ENCODE results near the gene PLEKHG3. TPM values are rescaled to one million over a fixed set of nuclear protein-coding genes. Genes with fewer than 3 reads are reported as not detected.

PLEKHG3 gene
- total RNA-seq, 1 donor from 2014 or later = 81.0 TPM

GRCh38 chr14:64758691-64759554, 54.7 kb downstream of the PLEKHG3 start:
- no peak for DNase-seq (ENCODE audit: low spot score, unreplicated experiment)
- H3K4me1 Mint-ChIP-seq (ENCODE audit: low read depth) = peaks cover 49% of the 10 kb centered on the region
- no peak for TF ChIP-seq CTCF (IDR thresholded peaks at IDR 0.05; ENCODE audit: unreplicated experiment)
- no peaks in the 10 kb centered on the region for H3K36me3 Mint-ChIP-seq (ENCODE audit: insufficient read depth)
- H3K9me3 Mint-ChIP-seq (ENCODE audit: low read depth) = no peaks in the 10 kb centered on the region
- peaks cover 40% of the 10 kb centered on the region for H3K27me3 Mint-ChIP-seq
- H3K4me3 Mint-ChIP-seq (ENCODE audit: low read depth) = no peak overlapping the region
- H3K27ac Mint-ChIP-seq = peak overlapping the region; percentile 90

GRCh38 chr14:64759555-64759938, 55.3 kb downstream of the PLEKHG3 start:
- no peak for TF ChIP-seq CTCF (IDR thresholded peaks at IDR 0.05; ENCODE audit: unreplicated experiment)
- peaks cover 49% of the 10 kb centered on the region for H3K4me1 Mint-ChIP-seq (ENCODE audit: low read depth)
- H3K9me3 Mint-ChIP-seq (ENCODE audit: low read depth) = no peaks in the 10 kb centered on the region
- no peak overlapping the region for H3K4me3 Mint-ChIP-seq (ENCODE audit: low read depth)
- peaks cover 46% of the 10 kb centered on the region for H3K27me3 Mint-ChIP-seq
- peak overlapping the region; percentile 90 for H3K27ac Mint-ChIP-seq
- H3K36me3 Mint-ChIP-seq (ENCODE audit: insufficient read depth) = no peaks in the 10 kb centered on the region
- no peak for DNase-seq (ENCODE audit: low spot score, unreplicated experiment)

GRCh38 chr14:64760146-64760755, 56.0 kb downstream of the PLEKHG3 start:
- H3K4me3 Mint-ChIP-seq (ENCODE audit: low read depth) = no peak overlapping the region
- peaks cover 51% of the 10 kb centered on the region for H3K4me1 Mint-ChIP-seq (ENCODE audit: low read depth)
- TF ChIP-seq CTCF (IDR thresholded peaks at IDR 0.05; ENCODE audit: unreplicated experiment) = peak; percentile 73
- H3K36me3 Mint-ChIP-seq (ENCODE audit: insufficient read depth) = no peaks in the 10 kb centered on the region
- peak; percentile 57 for DNase-seq (ENCODE audit: low spot score, unreplicated experiment)
- no peaks in the 10 kb centered on the region for H3K9me3 Mint-ChIP-seq (ENCODE audit: low read depth)
- H3K27me3 Mint-ChIP-seq = peaks cover 48% of the 10 kb centered on the region
- H3K27ac Mint-ChIP-seq = peak overlapping the region; percentile 35

GRCh38 chr14:64760916-64761315, 56.7 kb downstream of the PLEKHG3 start:
- no peak for DNase-seq (ENCODE audit: low spot score, unreplicated experiment)
- H3K4me1 Mint-ChIP-seq (ENCODE audit: low read depth) = peaks cover 46% of the 10 kb centered on the region
- no peaks in the 10 kb centered on the region for H3K9me3 Mint-ChIP-seq (ENCODE audit: low read depth)
- TF ChIP-seq CTCF (IDR thresholded peaks at IDR 0.05; ENCODE audit: unreplicated experiment) = no peak
- H3K27ac Mint-ChIP-seq = no peak overlapping the region
- no peaks in the 10 kb centered on the region for H3K36me3 Mint-ChIP-seq (ENCODE audit: insufficient read depth)
- no peak overlapping the region for H3K4me3 Mint-ChIP-seq (ENCODE audit: low read depth)
- H3K27me3 Mint-ChIP-seq = peaks cover 48% of the 10 kb centered on the region

- Mint-ChIP-seq H3K36me3 (ENCODE audit: insufficient read depth) (no peaks in the 10 kb centered on the region), H3K27me3 (peaks cover 51% of the 10 kb centered on the region), H3K9me3 (ENCODE audit: low read depth) (no peaks in the 10 kb centered on the region), H3K27ac (no peak overlapping the region), H3K4me1 (ENCODE audit: low read depth) (peaks cover 45% of the 10 kb centered on the region), H3K4me3 (ENCODE audit: low read depth) (no peak overlapping the region)
- no peak for TF ChIP-seq CTCF (IDR thresholded peaks at IDR 0.05; ENCODE audit: unreplicated experiment)
- no peak for DNase-seq (ENCODE audit: low spot score, unreplicated experiment)
Measured at GRCh38 chr14:64761441-64762043, 57.3 kb downstream of the PLEKHG3 start.
